H1 (cell line): ENCODE data around the gene SLC6A3. TPM values are rescaled to one million over a fixed set of nuclear protein-coding genes. Genes with fewer than 3 reads are reported as not detected.

Experiments
- E2F6 ChIP-seq: IDR thresholded peaks from 2 replicates; pipeline ENCODE4 v1.6.1; 2012; ENCODE audit warnings: inconsistent platforms
- HDAC2 ChIP-seq, 2 experiments: fragments of 300-600 bp in 1 of 2; sonication (generic) in 1 of 2; IDR thresholded peaks; 2 replicates each; pipeline ENCODE4 v1.6.1; 2011 to 2012; ENCODE audit warnings: low read depth in 2 of 2, low read length in 2 of 2, mild to moderate bottlenecking in 2 of 2, moderate library complexity in 2 of 2, borderline replicate concordance in 1 of 2, inconsistent platforms in 1 of 2
- RNF2 ChIP-seq: fragments of 200-900, 300-1000 bp; sonication (generic); IDR thresholded peaks from 2 replicates; pipeline ENCODE4 v1.7.1; 2016; ENCODE audit warnings: borderline replicate concordance, low read depth, mild to moderate bottlenecking, antibody characterized with exemption, low read length; ENCODE audit not compliant: poor library complexity, severe bottlenecking; ENCODE audit errors: missing control alignments
- polyA plus RNA-seq, 7 experiments: library from polyadenylated mRNA; depleted of rRNA in 3 of 7; stranded (reverse) in 5 of 7; unstranded in 2 of 7; fragments of >200 nt in 5 of 7; fragments of 200-250 nt in 2 of 7; gene quantifications; 1 replicate in 5 of 7; 2 replicates in 1 of 7; 4 replicates in 1 of 7; pipeline versions ENCODE4 v1.2.1 to v1.2.3, GENCODE V29; 2011 to 2013; ENCODE audit warnings: missing spikeins in 2 of 7, mixed read lengths in 2 of 7
- total RNA-seq: library from RNA; stranded (reverse); fragmentation: NEBNext Ultra II Directional; extraction: Animal tissue kit (Norgen Biotek cat#: 25700); gene quantifications from 2 replicates; pipeline ENCODE4 v1.2.1, GENCODE V29; 2021

Gene SLC6A3
- total and polyA plus RNA-seq, 2 of the 8 experiments (the other 6 are each of a cell fraction or from before 2014, with no cell fraction given), result 0.48 to 0.91 TPM

GRCh38 chr5:1430121-1430795, 15.0 kb downstream of the SLC6A3 start (continued):
- no peak for TF ChIP-seq RNF2
- TF ChIP-seq HDAC2 (IDR thresholded peaks at IDR 0.05; ENCODE audit: borderline replicate concordance in 1 of 2, low read depth in 2 of 2, low read length in 2 of 2), result no peak
- TF ChIP-seq E2F6, result no peak
- TF ChIP-seq, all 59 proteins: peak for 0
